Hepatocyte (in vitro differentiated cells): ENCODE data around the gene SMIM45.

Experiments
- CTCF ChIP-seq: fragments of 200-600 bp; sonication (generic); IDR thresholded peaks from 2 replicates; pipeline ENCODE4 v1.5.1; 2016; ENCODE audit warnings: antibody characterized with exemption, mild to moderate bottlenecking; ENCODE audit not compliant: poor library complexity
- EZH2 ChIP-seq: fragments of 200-600 bp; sonication (generic); IDR thresholded peaks from 2 replicates; pipeline ENCODE4 v1.6.1; 2016; ENCODE audit warnings: antibody characterized with exemption, mild to moderate bottlenecking, borderline replicate concordance

GRCh38 chr22:41949297-41949965 is 2.5 kb upstream of the SMIM45 start:
- no peak for TF ChIP-seq CTCF
- no peak for TF ChIP-seq EZH2
